GM23338 (cell line): Measurements from ENCODE around the gene ATR.

ENCODE experiments used
- CTCF ChIP-seq, 2 experiments: fragments of 200-600 bp in 1 of 2; sonication (generic) in 1 of 2; conservative IDR thresholded peaks; 2 replicates each; pipeline versions ENCODE4 v1.5.1 to v1.6.1; 2016 to 2017; ENCODE audit warnings: antibody characterized with exemption in 2 of 2, low read depth in 2 of 2, mild to moderate bottlenecking in 2 of 2, moderate library complexity in 1 of 2
- POLR2AphosphoS5 ChIP-seq: IDR thresholded peaks from 2 replicates; pipeline ENCODE4 v1.6.1; 2016; ENCODE audit warnings: antibody characterized with exemption, low read depth

GRCh38 chr3:142595951-142596725 lies 17.6 kb upstream of the ATR start, which contains the start of gene PLS1:
- TF ChIP-seq CTCF (conservative IDR thresholded peaks at IDR 0.05; ENCODE audit: low read depth in 2 of 2) (no peak), POLR2AphosphoS5 (peak; percentile 97)
